GM19468 (cell line): ENCODE measurements around the gene FAR2.
"Not testable (repeated sequence)": the region's sequence is repeated elsewhere in the genome, so short reads cannot be mapped to it uniquely, and the experiment has no call there.

Experiments
- ATAC-seq: cut with Tn5 transposase; IDR thresholded peaks from one replicate; pipeline ENCODE4 v1.9.1; 2021; ENCODE audit warnings: mild to moderate bottlenecking, moderate library complexity, moderate number of reproducible peaks; ENCODE audit not compliant: unreplicated experiment; ENCODE audit errors: extremely low read depth

FAR2 gene

GRCh38 chr12:29229937-29230336 is 80.9 kb downstream of the FAR2 start:
- ATAC-seq: no peak

- no peak for ATAC-seq
These were observed 81.9 kb downstream of the FAR2 start for GRCh38 chr12:29230800-29231560.

- no peak for ATAC-seq
These were observed 83.0 kb downstream of the FAR2 start for GRCh38 chr12:29232086-29232485.

- ATAC-seq: no peak
These were observed 85.5 kb downstream of the FAR2 start for GRCh38 chr12:29234552-29234951.

- ATAC-seq: no peak
These were observed 86.0 kb downstream of the FAR2 start for GRCh38 chr12:29234965-29235626.

GRCh38 chr12:29238822-29239291 is 89.8 kb downstream of the FAR2 start:
- ATAC-seq: no peak

GRCh38 chr12:29239336-29239735 is 90.3 kb downstream of the FAR2 start:
- no peak for ATAC-seq

GRCh38 chr12:29240441-29240840 is 91.4 kb downstream of the FAR2 start:
- ATAC-seq: no peak

GRCh38 chr12:29241821-29242591 is 92.9 kb downstream of the FAR2 start:
- peak; percentile 62 for ATAC-seq

- no peak for ATAC-seq
These were observed 93.9 kb downstream of the FAR2 start for GRCh38 chr12:29242921-29243431.

GRCh38 chr12:29244159-29244765 is 95.2 kb downstream of the FAR2 start:
- no peak for ATAC-seq

- no peak for ATAC-seq
These were observed 96.2 kb downstream of the FAR2 start for GRCh38 chr12:29245246-29245645.

- no peak for ATAC-seq
These were observed 100.9 kb downstream of the FAR2 start for GRCh38 chr12:29249930-29250329.

- no peak for ATAC-seq
These were observed 105.0 kb downstream of the FAR2 start for GRCh38 chr12:29253906-29254625.

- ATAC-seq: no peak
These were observed 106.0 kb downstream of the FAR2 start for GRCh38 chr12:29255042-29255441.

GRCh38 chr12:29256598-29256997 is 107.5 kb downstream of the FAR2 start:
- ATAC-seq: no peak

GRCh38 chr12:29257687-29258086 is 108.6 kb downstream of the FAR2 start:
- ATAC-seq: not testable (repeated sequence)

GRCh38 chr12:29264424-29264823 is 115.3 kb downstream of the FAR2 start:
- no peak for ATAC-seq

- ATAC-seq: no peak
These were observed 120.8 kb downstream of the FAR2 start for GRCh38 chr12:29269706-29270408.
